ENCODE data around the gene GPC3. TPM values are rescaled to one million over a fixed set of nuclear protein-coding genes. Genes with fewer than 3 reads are reported as not detected.

The GPC3 gene
- total RNA-seq, 6 experiments from 2014 or later, result not detected

DNA sequence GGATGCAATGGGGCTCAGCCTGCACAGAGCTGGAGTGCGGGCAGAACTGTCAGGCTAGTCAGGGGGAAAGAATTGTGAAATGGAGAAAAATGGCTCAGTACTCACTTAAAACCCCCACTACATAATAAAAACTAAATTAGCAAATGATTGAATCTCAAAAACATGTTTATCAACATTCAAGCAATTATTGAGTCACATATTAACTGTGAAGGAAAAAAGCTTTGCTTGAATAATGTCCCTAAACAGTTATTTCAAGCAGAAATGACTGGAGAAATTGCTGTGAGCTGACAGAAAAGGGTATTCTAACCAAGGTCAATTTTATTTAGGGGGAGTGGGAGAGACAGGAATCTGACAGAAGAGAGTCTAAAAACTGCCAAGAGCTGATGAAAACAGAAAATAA lies 37.4 kb downstream of the GPC3 start:
- H3K36me3 Mint-ChIP-seq (ENCODE audit: low read depth), result no peaks in the 10 kb centered on the region
- no peak for DNase-seq
- H3K27ac Mint-ChIP-seq, result no peak overlapping the region
- H3K9me3 Mint-ChIP-seq, result no peaks in the 10 kb centered on the region
- H3K4me1 Mint-ChIP-seq (ENCODE audit: low read depth), result no peaks in the 10 kb centered on the region
- no peaks in the 10 kb centered on the region for H3K27me3 Mint-ChIP-seq (ENCODE audit: insufficient read depth)
- H3K4me3 Mint-ChIP-seq, result no peak overlapping the region
- no peak for TF ChIP-seq CTCF (IDR thresholded peaks at IDR 0.05)

- Mint-ChIP-seq H3K27me3 (ENCODE audit: insufficient read depth) (no peaks in the 10 kb centered on the region), H3K36me3 (ENCODE audit: low read depth) (no peaks in the 10 kb centered on the region), H3K4me3 (no peak overlapping the region), H3K27ac (no peak overlapping the region), H3K9me3 (no peaks in the 10 kb centered on the region), H3K4me1 (ENCODE audit: low read depth) (no peaks in the 10 kb centered on the region)
- no peak for TF ChIP-seq CTCF (IDR thresholded peaks at IDR 0.05)
- DNase-seq, result no peak
Measured at GRCh38 chrX:133947022-133947421, 38.4 kb downstream of the GPC3 start.

DNA sequence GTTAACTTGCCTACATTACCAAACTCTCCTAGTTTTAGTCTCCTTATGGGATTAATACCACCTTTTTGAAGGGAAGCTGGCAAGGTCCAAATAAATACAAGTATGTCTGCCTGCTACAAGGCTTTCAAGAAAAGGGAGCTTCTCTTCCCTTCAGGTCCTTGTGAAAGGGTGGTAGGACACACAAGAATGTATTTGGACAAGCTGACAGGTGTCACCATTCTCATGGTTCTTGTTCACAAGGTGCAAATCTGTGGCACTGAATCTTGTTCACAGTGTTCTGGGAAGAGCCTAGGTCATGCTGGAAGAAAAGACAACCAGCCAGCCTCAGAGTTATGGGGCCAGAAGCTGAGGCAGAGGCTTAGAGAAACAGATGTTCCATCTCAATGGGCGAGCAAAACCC lies 41.9 kb downstream of the GPC3 start:
- Mint-ChIP-seq H3K27ac (no peak overlapping the region), H3K4me1 (ENCODE audit: low read depth) (no peaks in the 10 kb centered on the region), H3K4me3 (no peak overlapping the region), H3K9me3 (no peaks in the 10 kb centered on the region), H3K36me3 (ENCODE audit: low read depth) (no peaks in the 10 kb centered on the region), H3K27me3 (ENCODE audit: insufficient read depth) (no peaks in the 10 kb centered on the region)
- DNase-seq, result no peak
- no peak for TF ChIP-seq CTCF (IDR thresholded peaks at IDR 0.05)

- no peak overlapping the region for H3K27ac Mint-ChIP-seq
- no peaks in the 10 kb centered on the region for H3K36me3 Mint-ChIP-seq (ENCODE audit: low read depth)
- TF ChIP-seq CTCF (IDR thresholded peaks at IDR 0.05), result no peak
- no peak for DNase-seq
- no peaks in the 10 kb centered on the region for H3K27me3 Mint-ChIP-seq (ENCODE audit: insufficient read depth)
- H3K9me3 Mint-ChIP-seq, result no peaks in the 10 kb centered on the region
- no peak overlapping the region for H3K4me3 Mint-ChIP-seq
- H3K4me1 Mint-ChIP-seq (ENCODE audit: low read depth), result no peaks in the 10 kb centered on the region
Measured at GRCh38 chrX:133939655-133940302, 45.6 kb downstream of the GPC3 start.

DNA sequence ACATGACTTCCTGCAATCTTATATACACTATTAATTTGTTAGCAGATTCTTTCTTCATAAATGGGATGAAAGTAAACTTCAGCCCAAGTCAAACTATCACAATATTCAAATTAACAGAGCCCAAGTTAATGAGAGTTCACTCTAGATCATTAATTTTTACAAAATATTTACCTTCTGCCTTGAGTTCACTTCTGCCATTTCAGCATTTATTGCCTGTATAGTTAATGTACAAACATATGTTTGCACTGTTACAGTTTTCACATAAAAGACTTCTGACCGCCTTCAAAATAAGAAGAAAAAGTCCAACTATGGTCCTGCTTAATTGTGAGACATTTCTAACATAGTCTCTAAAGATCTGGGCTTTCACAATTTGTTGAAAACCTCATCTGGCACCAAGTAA lies 46.9 kb downstream of the GPC3 start:
- H3K4me1 Mint-ChIP-seq (ENCODE audit: low read depth), result no peaks in the 10 kb centered on the region
- DNase-seq, result no peak
- no peak overlapping the region for H3K27ac Mint-ChIP-seq
- TF ChIP-seq CTCF (IDR thresholded peaks at IDR 0.05), result no peak
- no peak overlapping the region for H3K4me3 Mint-ChIP-seq
- H3K36me3 Mint-ChIP-seq (ENCODE audit: low read depth), result no peaks in the 10 kb centered on the region
- no peaks in the 10 kb centered on the region for H3K27me3 Mint-ChIP-seq (ENCODE audit: insufficient read depth)
- H3K9me3 Mint-ChIP-seq, result no peaks in the 10 kb centered on the region

- no peak overlapping the region for H3K27ac Mint-ChIP-seq
- H3K4me1 Mint-ChIP-seq (ENCODE audit: low read depth), result no peaks in the 10 kb centered on the region
- H3K9me3 Mint-ChIP-seq, result no peaks in the 10 kb centered on the region
- TF ChIP-seq CTCF (IDR thresholded peaks at IDR 0.05), result no peak
- no peaks in the 10 kb centered on the region for H3K36me3 Mint-ChIP-seq (ENCODE audit: low read depth)
- no peak overlapping the region for H3K4me3 Mint-ChIP-seq
- no peak for DNase-seq
- no peaks in the 10 kb centered on the region for H3K27me3 Mint-ChIP-seq (ENCODE audit: insufficient read depth)
Measured at GRCh38 chrX:133937022-133937421, 48.4 kb downstream of the GPC3 start.
